Nephron progenitor cell (in vitro differentiated cells): ENCODE data around the gene LDLRAD4.

Experiments
- DNase-seq: peaks from one replicate; pipeline ENCODE4 v3.0.0; 2021
- H3K27ac Mint-ChIP-seq: 2 replicates; pipeline ENCODE4 v1.8.0; 2021; ENCODE audit warnings: mild to moderate bottlenecking, moderate library complexity, mixed read lengths
- H3K27me3 Mint-ChIP-seq: 2 replicates; pipeline ENCODE4 v1.8.0; 2021; ENCODE audit warnings: mild to moderate bottlenecking, low read depth, mixed read lengths; ENCODE audit not compliant: poor library complexity
- H3K36me3 Mint-ChIP-seq: 2 replicates; pipeline ENCODE4 v1.8.0; 2021; ENCODE audit warnings: low read depth, mixed read lengths
- H3K4me1 Mint-ChIP-seq: 2 replicates; pipeline ENCODE4 v1.8.0; 2021; ENCODE audit warnings: mixed read lengths
- H3K4me3 Mint-ChIP-seq: 2 replicates; pipeline ENCODE4 v1.8.0; 2021; ENCODE audit warnings: mild to moderate bottlenecking, moderate library complexity, mixed read lengths
- H3K9me3 Mint-ChIP-seq: 2 replicates; pipeline ENCODE4 v1.8.0; 2021; ENCODE audit warnings: mild to moderate bottlenecking, moderate library complexity, mixed read lengths
- CTCF ChIP-seq: fragments of 200-600 bp; sonication (generic); IDR thresholded peaks from 2 replicates; pipeline ENCODE4 v1.5.0; 2021; ENCODE audit warnings: antibody characterized with exemption

The LDLRAD4 gene

GRCh38 chr18:13520306-13520705 lies 301.7 kb downstream of the LDLRAD4 start:
- Mint-ChIP-seq H3K4me3 (no peak overlapping the region), H3K27me3 (peaks cover 29% of the 10 kb centered on the region), H3K4me1 (no peaks in the 10 kb centered on the region), H3K9me3 (peaks cover 21% of the 10 kb centered on the region), H3K36me3 (peaks cover 5% of the 10 kb centered on the region), H3K27ac (no peak overlapping the region)
- DNase-seq: no peak
- TF ChIP-seq CTCF: no peak

GRCh38 chr18:13520741-13521140 lies 302.2 kb downstream of the LDLRAD4 start:
- DNase-seq: no peak
- H3K36me3 Mint-ChIP-seq: peaks cover 5% of the 10 kb centered on the region
- H3K27me3 Mint-ChIP-seq: peaks cover 30% of the 10 kb centered on the region
- TF ChIP-seq CTCF: no peak
- H3K4me3 Mint-ChIP-seq: no peak overlapping the region
- H3K27ac Mint-ChIP-seq: no peak overlapping the region
- H3K4me1 Mint-ChIP-seq: no peaks in the 10 kb centered on the region
- H3K9me3 Mint-ChIP-seq: peaks cover 21% of the 10 kb centered on the region

- no peak for TF ChIP-seq CTCF
- H3K9me3 Mint-ChIP-seq: peaks cover 21% of the 10 kb centered on the region
- peaks cover 5% of the 10 kb centered on the region for H3K36me3 Mint-ChIP-seq
- H3K4me3 Mint-ChIP-seq: no peak overlapping the region
- H3K27ac Mint-ChIP-seq: no peak overlapping the region
- DNase-seq: no peak
- peaks cover 25% of the 10 kb centered on the region for H3K27me3 Mint-ChIP-seq
- no peaks in the 10 kb centered on the region for H3K4me1 Mint-ChIP-seq
Observed at GRCh38 chr18:13521418-13521817, 302.9 kb downstream of the LDLRAD4 start.

GRCh38 chr18:13522256-13522655 lies 303.7 kb downstream of the LDLRAD4 start:
- Mint-ChIP-seq H3K4me3 (no peak overlapping the region), H3K27me3 (peaks cover 22% of the 10 kb centered on the region), H3K27ac (no peak overlapping the region), H3K4me1 (no peaks in the 10 kb centered on the region), H3K36me3 (peaks cover 5% of the 10 kb centered on the region), H3K9me3 (peaks cover 20% of the 10 kb centered on the region)
- DNase-seq: no peak
- TF ChIP-seq CTCF: no peak

GRCh38 chr18:13522861-13523660 lies 304.5 kb downstream of the LDLRAD4 start:
- no peak overlapping the region for H3K4me3 Mint-ChIP-seq
- peaks cover 3% of the 10 kb centered on the region for H3K36me3 Mint-ChIP-seq
- no peak for TF ChIP-seq CTCF
- H3K27me3 Mint-ChIP-seq: peaks cover 22% of the 10 kb centered on the region
- no peaks in the 10 kb centered on the region for H3K4me1 Mint-ChIP-seq
- H3K27ac Mint-ChIP-seq: no peak overlapping the region
- no peak for DNase-seq
- H3K9me3 Mint-ChIP-seq: peaks cover 12% of the 10 kb centered on the region

- no peak for DNase-seq
- Mint-ChIP-seq H3K27me3 (peaks cover 20% of the 10 kb centered on the region), H3K36me3 (no peaks in the 10 kb centered on the region), H3K4me3 (no peak overlapping the region), H3K4me1 (no peaks in the 10 kb centered on the region), H3K9me3 (peaks cover 2% of the 10 kb centered on the region), H3K27ac (no peak overlapping the region)
- no peak for TF ChIP-seq CTCF
Observed at GRCh38 chr18:13524054-13524453, 305.5 kb downstream of the LDLRAD4 start.
